GM13976 (cell line): Measurements from ENCODE around the gene CSNK2A1.

ENCODE experiments used
- DNase-seq: peaks from one replicate; pipeline ENCODE4 v3.0.0; 2012; ENCODE audit warnings: low spot score
- CTCF ChIP-seq: IDR thresholded peaks from 2 replicates; pipeline ENCODE4 v1.5.1; 2012; ENCODE audit warnings: borderline replicate concordance, mild to moderate bottlenecking; ENCODE audit not compliant: insufficient read depth; ENCODE audit errors: extremely low read depth, missing control alignments, control extremely low read depth
- in situ Hi-C: fragments of 300-500 bp; cut with MboI; formaldehyde crosslinking; loops from one replicate; pipeline ENCODE4 v1.12.0; 2022; ENCODE audit warnings: low sequenced_read_pairs, mixed read lengths, inconsistent platforms; ENCODE audit not compliant: unreplicated experiment

The CSNK2A1 gene

GRCh38 chr20:475463-476357, 67.9 kb downstream of the CSNK2A1 start:
- no peak for DNase-seq
- TF ChIP-seq CTCF: no peak
- in situ Hi-C loops: no loop called here

DNA sequence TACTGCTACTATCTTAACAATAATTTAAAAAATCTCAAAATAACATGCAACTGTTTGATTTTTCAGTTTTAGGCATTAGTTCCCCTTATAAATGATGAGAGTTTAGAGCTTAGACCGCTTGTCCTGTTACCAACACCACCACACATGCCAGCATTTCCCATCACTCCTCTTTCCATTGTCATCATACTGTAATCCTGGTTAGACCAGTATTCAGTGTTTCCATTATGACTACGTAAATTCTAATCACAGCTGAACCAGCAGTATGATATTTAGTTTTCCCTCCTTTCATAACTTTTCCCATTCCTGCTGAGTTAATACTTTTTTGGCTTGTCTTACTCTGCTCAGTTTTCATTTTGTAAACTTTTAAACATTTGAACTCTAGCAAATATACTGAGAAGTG, 69.0 kb downstream of the CSNK2A1 start:
- in situ Hi-C loops: no loop called here
- no peak for TF ChIP-seq CTCF
- no peak for DNase-seq

DNA sequence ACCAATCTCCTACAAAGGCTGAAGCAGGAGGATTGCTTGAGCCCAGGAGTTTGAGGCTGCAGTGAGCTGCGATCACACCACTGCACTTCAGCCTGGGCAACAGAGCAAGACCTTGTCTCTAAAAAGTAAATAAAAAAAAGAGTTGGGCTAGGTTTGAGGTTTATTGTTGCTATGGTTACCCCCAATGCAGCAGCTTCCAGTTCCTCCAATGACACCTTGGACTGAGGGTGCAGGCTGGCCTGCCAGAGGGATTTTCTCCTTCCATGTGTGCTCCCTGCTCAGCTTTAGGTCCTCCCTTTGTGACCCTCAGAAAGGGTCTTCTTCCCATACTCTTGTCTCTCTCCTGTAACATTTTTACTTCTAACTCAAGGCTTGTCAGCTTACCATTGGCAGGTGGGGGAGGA, 70.7 kb downstream of the CSNK2A1 start:
- in situ Hi-C loops: no loop called here
- no peak for TF ChIP-seq CTCF

DNA sequence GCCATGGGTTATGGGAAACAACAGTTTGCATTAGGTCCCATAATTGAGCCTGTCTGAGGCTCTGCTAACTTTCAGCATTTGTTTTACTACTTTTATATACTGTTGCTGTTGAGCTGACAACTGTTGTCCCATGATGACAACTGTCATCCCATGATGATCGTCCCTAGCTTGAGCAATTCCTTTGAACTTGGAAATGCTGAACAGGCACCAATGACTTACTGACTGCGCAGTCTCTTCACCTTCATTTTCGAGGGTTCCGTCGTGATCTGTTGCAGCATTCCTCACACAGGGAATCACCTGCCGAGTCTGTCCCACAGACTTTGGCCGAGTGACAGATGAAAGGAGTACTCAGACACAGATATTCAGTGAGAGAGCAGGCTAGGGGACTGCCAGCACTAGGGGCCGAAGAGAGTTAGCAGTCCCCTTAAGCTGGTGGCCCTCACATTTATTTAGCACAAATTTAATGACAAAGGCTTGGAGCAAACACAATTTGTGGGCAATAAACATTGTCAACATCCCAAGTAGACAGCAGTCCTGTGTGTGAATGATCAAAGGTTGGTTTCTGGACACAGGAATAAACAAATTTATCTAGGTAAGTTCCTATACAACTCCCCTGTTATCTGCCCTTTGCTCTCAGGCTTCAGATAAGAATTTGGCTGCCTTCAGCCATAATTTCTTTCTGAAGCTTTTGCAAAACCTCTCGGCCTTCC, 71.3 kb downstream of the CSNK2A1 start:
- no peak for DNase-seq
- in situ Hi-C loops: no loop called here
- no peak for TF ChIP-seq CTCF

More for the DNA sequence above, 70.7 kb downstream of the CSNK2A1 start:
- DNase-seq: no peak

GRCh38 chr20:469746-470490, 73.7 kb downstream of the CSNK2A1 start:
- no peak for TF ChIP-seq CTCF
- DNase-seq: no peak
- in situ Hi-C loops: no loop called here

DNA sequence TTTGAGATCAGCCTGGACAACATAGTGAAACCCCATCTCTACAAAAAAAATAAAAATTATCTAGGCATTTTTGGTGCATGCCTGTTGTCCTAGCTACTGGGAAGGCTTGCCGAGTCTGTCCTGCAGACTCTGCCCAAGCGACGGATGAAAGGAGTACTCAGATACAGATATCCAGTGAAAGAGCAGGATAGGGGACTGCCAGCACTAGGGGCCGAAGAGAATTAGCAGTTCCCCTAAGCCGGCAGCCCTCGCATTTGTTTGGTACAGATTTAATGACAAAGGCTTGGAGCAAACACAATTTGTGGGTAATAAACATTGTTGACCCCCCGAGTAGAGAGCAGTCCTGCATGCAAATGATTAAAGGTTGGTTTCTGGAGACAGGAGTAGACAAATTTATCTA, 75.8 kb downstream of the CSNK2A1 start:
- in situ Hi-C loops: no loop called here
- no peak for DNase-seq
- TF ChIP-seq CTCF: no peak
